BJ (cell line): ENCODE measurements around the gene PLD1. TPM values are rescaled to one million over a fixed set of nuclear protein-coding genes. Genes with fewer than 3 reads are reported as not detected.

Experiments
- CTCF ChIA-PET: fragments of 350-600 bp; formaldehyde crosslinking; extraction: SDS; loops from one replicate; lab custom pipeline; 2021; ENCODE audit warnings: antibody characterized with exemption, inconsistent platforms; lab: Yijun Ruan, JAX
- POLR2A ChIA-PET: fragments of 300-600 bp; sonication (Branson Sonifier 250); formaldehyde crosslinking; extraction: SDS; loops from one replicate; lab custom pipeline; 2021; ENCODE audit warnings: antibody characterized with exemption; lab: Charles Lee
- DNase-seq: peaks from one replicate; pipeline ENCODE4 v3.0.0-alpha.2; 2011; ENCODE audit warnings: low read depth
- H3K27me3 ChIP-seq: 2 replicates; pipeline ENCODE4 v1.6.0; 2011; ENCODE audit warnings: low read length; ENCODE audit not compliant: control insufficient read depth, insufficient read depth
- H3K36me3 ChIP-seq: 2 replicates; pipeline ENCODE4 v1.5.1; 2011; ENCODE audit warnings: low read length; ENCODE audit not compliant: control insufficient read depth, insufficient read depth
- H3K4me3 ChIP-seq: 2 replicates; pipeline ENCODE4 v1.5.1; 2011; ENCODE audit warnings: low read depth, mild to moderate bottlenecking, control low read depth, low read length
- CTCF ChIP-seq: IDR thresholded peaks from 2 replicates; pipeline ENCODE4 v1.5.1; 2011; ENCODE audit warnings: low read depth, mild to moderate bottlenecking, control low read depth, inconsistent platforms, low read length, moderate library complexity; ENCODE audit not compliant: insufficient read depth
- polyA plus RNA-seq: library from polyadenylated mRNA; depleted of rRNA; stranded (reverse); fragments of >200 nt; gene quantifications from 2 replicates; pipeline ENCODE4 v1.2.3, GENCODE V29; 2011

Gene PLD1
- polyA plus RNA-seq, 1 experiment, result 6.4 TPM

- no peak for TF ChIP-seq CTCF
- no peaks in the 10 kb centered on the region for H3K27me3 ChIP-seq
- no peak overlapping the region for H3K4me3 ChIP-seq
- no peak for DNase-seq
- H3K36me3 ChIP-seq, result no peaks in the 10 kb centered on the region
- ChIA-PET POLR2A (no interaction called here), CTCF (interaction anchor here (0.6 kb wide), 1 partner anchor 1872 kb away, joined by 3 read pairs; no protein-coding TSS in a partner anchor)
These were observed 36.9 kb upstream of the PLD1 start for GRCh38 chr3:171847133-171847532.

- CTCF ChIA-PET, result no interaction called here
- DNase-seq, result no peak
These were observed 36.3 kb upstream of the PLD1 start for GRCh38 chr3:171846597-171846996.

GRCh38 chr3:171845481-171846284, 35.4 kb upstream of the PLD1 start:
- Histone ChIP-seq H3K4me3 (no peak overlapping the region), H3K27me3 (no peaks in the 10 kb centered on the region), H3K36me3 (no peaks in the 10 kb centered on the region)
- POLR2A ChIA-PET, result no interaction called here
- CTCF ChIA-PET, result interaction anchor here (0.6 kb wide), 1 partner anchor 48 kb away, joined by 4 read pairs; no protein-coding TSS in a partner anchor
- TF ChIP-seq CTCF, result no peak
- DNase-seq, result no peak

More at GRCh38 chr3:171846597-171846996, 36.3 kb upstream of the PLD1 start:
- H3K27me3 ChIP-seq, result no peaks in the 10 kb centered on the region
- no peak overlapping the region for H3K4me3 ChIP-seq
- POLR2A ChIA-PET, result no interaction called here
- H3K36me3 ChIP-seq, result no peaks in the 10 kb centered on the region
- TF ChIP-seq CTCF, result no peak

GRCh38 chr3:171844873-171845272, 34.6 kb upstream of the PLD1 start:
- H3K4me3 ChIP-seq, result no peak overlapping the region
- no peak for DNase-seq
- H3K27me3 ChIP-seq, result no peaks in the 10 kb centered on the region
- no peak for TF ChIP-seq CTCF
- CTCF ChIA-PET, result no interaction called here
- H3K36me3 ChIP-seq, result no peaks in the 10 kb centered on the region
- POLR2A ChIA-PET, result no interaction called here

- DNase-seq, result no peak
- ChIA-PET POLR2A (no interaction called here), CTCF (interaction anchor here (1.0 to 1.2 kb wide), 3 partner anchors 13 to 257 kb away, joined by 3 to 5 read pairs (median 3); partner anchors contain the start of gene PLD1)
- Histone ChIP-seq H3K4me3 (no peak within 1 kb of the TSS), H3K36me3 (no peaks in the 10 kb centered on the region), H3K27me3 (no peaks in the 10 kb centered on the region)
- TF ChIP-seq CTCF, result no peak
These were observed 32.7 kb upstream of the PLD1 start, which contains the start of gene TMEM212 for GRCh38 chr3:171842864-171843518. Gene TMEM212 (plus strand): TSS chr3:171843349. CDS start chr3:171843384, 35 bp downstream.
